D721Med (cell line): ENCODE measurements around the gene RNF7.

ENCODE experiments used
- DNase-seq: peaks from one replicate; pipeline ENCODE4 v3.0.0; 2011; ENCODE audit warnings: low spot score; ENCODE audit not compliant: insufficient read length
- FAIRE-seq: peaks from 2 replicates; lab custom pipeline; 2011; peaks lifted over from hg19 to GRCh38; lab: Jason Lieb, UNC
- TF ChIP-seq, protein P1 (sequence below): IDR thresholded peaks from 2 replicates; pipeline ENCODE4 v1.5.1; 2012; ENCODE audit warnings: mild to moderate bottlenecking, control low read depth; ENCODE audit not compliant: insufficient read depth; ENCODE audit errors: missing control alignments

The RNF7 gene

DNA sequence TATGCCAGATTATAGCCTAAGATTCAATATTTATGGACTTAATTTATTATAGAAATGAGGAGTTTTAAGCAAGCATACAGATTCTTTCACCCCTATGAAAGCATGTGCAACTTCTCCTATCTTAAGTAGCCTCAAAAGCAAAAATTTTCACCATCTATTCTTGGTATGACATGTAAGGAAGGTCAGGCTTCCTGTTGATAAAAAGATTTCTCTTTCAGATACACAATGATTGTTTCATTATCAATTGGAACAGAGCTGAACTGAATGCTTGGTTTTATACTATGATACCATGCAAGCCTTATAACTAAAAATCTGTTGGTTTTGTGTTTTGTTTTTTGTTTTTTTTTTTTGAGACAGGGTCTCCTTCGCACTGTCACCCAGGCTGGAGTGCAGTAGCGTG, 29.0 kb downstream of the RNF7 start:
- DNase-seq (no peak), FAIRE-seq (no peak)
- TF ChIP-seq, protein P1, sequence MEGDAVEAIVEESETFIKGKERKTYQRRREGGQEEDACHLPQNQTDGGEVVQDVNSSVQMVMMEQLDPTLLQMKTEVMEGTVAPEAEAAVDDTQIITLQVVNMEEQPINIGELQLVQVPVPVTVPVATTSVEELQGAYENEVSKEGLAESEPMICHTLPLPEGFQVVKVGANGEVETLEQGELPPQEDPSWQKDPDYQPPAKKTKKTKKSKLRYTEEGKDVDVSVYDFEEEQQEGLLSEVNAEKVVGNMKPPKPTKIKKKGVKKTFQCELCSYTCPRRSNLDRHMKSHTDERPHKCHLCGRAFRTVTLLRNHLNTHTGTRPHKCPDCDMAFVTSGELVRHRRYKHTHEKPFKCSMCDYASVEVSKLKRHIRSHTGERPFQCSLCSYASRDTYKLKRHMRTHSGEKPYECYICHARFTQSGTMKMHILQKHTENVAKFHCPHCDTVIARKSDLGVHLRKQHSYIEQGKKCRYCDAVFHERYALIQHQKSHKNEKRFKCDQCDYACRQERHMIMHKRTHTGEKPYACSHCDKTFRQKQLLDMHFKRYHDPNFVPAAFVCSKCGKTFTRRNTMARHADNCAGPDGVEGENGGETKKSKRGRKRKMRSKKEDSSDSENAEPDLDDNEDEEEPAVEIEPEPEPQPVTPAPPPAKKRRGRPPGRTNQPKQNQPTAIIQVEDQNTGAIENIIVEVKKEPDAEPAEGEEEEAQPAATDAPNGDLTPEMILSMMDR: no peak

DNA sequence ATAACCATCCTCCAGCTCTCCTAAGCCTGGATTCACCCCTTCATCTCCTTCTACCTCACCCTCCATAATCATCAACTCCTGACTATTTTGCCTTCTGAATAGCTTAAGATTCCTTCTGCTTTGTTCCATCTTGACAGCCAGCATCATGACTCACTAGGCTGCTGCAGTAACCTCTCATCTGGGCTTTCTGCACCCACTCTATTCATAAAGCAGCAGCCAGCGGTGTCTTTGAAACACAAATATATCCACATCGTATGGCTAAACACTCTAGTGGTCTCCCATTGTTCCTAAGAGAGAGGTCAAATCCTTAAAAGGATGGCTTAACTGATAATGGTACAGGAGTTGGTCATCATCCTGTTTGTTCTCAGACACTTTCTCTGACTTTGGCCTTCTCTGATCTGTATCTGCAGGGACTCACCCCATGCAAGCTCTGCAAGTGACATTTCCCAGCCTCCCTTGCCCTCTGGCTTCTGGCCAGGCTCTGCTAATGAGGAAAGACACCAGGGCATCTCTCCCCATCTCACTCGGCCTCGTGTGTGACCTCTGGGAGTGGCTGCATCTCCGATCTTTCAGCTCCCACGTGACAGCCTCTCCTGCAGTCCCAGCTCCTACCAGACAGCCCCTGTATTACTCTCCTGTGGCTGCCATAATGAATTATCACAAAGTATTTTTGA, 31.3 kb downstream of the RNF7 start:
- FAIRE-seq (no peak), DNase-seq (no peak)
- TF ChIP-seq, protein P1: no peak

DNA sequence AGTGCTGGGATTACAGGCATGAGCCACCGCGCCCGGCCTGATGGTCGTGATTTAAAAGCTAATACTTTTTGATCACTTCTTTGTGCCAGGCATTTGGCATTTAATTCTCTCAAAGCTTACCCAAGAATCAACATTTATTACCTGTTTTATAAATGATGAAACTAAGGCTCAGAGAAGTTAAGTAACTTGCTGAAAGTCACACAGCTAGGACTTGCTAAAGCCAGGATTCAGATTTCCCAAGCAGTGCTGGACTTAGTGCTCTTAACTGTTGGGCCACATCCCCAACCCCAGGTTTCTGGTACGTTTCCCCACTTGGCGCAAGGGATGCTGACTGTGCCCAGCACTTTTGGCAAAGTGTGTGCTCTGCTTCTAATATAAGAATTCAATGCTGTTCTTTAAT, 35.6 kb downstream of the RNF7 start:
- FAIRE-seq (no peak), DNase-seq (no peak)
- TF ChIP-seq, protein P1: no peak

- DNase-seq (no peak), FAIRE-seq (no peak)
- TF ChIP-seq, protein P1: no peak
Measured at GRCh38 chr3:141776376-141776775, 38.3 kb downstream of the RNF7 start.

- TF ChIP-seq, protein P1: no peak
- FAIRE-seq (no peak), DNase-seq (no peak)
Measured at GRCh38 chr3:141776885-141777284, 38.8 kb downstream of the RNF7 start.

DNA sequence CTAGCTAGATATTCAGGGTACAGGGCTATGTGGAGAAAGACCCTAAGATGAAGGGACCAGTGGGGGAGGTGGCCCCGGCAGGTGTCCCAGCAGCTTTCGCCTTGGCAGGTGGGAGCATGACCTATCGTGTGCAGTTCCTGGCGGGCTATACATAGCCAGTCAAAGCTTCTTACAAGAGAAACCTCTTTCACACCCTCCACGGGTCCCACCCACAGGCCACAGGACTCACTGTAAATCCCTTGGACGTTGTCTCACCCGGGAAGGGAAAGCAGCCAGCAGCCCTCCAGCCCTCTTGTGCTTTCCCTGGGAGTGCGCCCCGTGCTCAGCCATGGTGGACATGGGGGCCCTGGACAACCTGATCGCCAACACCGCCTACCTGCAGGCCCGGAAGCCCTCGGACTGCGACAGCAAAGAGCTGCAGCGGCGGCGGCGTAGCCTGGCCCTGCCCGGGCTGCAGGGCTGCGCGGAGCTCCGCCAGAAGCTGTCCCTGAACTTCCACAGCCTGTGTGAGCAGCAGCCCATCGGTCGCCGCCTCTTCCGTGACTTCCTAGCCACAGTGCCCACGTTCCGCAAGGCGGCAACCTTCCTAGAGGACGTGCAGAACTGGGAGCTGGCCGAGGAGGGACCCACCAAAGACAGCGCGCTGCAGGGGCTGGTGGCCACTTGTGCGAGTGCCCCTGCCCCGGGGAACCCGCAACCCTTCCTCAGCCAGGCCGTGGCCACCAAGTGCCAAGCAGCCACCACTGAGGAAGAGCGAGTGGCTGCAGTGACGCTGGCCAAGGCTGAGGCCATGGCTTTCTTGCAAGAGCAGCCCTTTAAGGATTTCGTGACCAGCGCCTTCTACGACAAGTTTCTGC, 40.1 kb downstream of the RNF7 start:
- FAIRE-seq (no peak), DNase-seq (no peak)
- TF ChIP-seq, protein P1: no peak

GRCh38 chr3:141779667-141780066, 41.6 kb downstream of the RNF7 start:
- TF ChIP-seq, protein P1: no peak
- FAIRE-seq (no peak), DNase-seq (no peak)
